ENCODE measurements around the gene C1QTNF8.

DNA sequence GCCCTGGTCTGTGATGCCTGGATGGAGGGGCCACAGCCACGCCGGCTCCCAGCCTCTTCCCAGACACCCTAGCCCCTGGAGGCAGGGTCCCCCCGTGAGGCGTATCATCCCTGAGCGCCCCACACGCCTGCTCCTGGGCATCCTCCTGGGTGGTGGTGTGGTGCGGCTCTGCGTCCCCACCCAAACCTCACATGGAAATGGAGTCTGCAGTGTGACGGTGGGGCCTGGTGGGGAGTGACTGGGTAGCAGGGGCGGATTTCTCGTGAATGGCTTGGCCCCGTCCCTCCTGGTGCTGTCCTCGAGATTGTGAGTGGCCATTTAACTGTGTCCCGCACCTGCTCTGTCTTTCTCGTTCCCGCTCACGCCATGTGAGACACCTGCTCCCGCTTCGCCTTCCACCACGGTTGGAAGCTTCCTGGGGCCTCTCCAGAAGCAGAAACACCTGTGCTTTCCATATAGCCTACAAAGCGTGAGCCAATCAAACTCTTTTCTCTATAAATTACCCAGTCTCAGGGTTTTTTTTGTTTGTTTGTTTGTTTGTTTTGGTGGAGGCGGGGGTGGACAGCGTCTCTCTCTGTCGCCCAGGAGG is 29.4 kb downstream of the C1QTNF8 start:
- TF ChIP-seq, protein P1, sequence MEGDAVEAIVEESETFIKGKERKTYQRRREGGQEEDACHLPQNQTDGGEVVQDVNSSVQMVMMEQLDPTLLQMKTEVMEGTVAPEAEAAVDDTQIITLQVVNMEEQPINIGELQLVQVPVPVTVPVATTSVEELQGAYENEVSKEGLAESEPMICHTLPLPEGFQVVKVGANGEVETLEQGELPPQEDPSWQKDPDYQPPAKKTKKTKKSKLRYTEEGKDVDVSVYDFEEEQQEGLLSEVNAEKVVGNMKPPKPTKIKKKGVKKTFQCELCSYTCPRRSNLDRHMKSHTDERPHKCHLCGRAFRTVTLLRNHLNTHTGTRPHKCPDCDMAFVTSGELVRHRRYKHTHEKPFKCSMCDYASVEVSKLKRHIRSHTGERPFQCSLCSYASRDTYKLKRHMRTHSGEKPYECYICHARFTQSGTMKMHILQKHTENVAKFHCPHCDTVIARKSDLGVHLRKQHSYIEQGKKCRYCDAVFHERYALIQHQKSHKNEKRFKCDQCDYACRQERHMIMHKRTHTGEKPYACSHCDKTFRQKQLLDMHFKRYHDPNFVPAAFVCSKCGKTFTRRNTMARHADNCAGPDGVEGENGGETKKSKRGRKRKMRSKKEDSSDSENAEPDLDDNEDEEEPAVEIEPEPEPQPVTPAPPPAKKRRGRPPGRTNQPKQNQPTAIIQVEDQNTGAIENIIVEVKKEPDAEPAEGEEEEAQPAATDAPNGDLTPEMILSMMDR (conservative IDR thresholded peaks at IDR 0.05 in 1 of 2, IDR thresholded peaks at IDR 0.05 in 1 of 2; ENCODE audit: extremely low read depth in 1 of 2, insufficient read depth in 1 of 2, low read depth in 1 of 2, low read length in 2 of 2) = no peak
- no peak for TF ChIP-seq EZH2 (IDR thresholded peaks at IDR 0.05; ENCODE audit: borderline replicate concordance, low read length)

Measured in mammary epithelial cell (primary cell).